Measurements from ENCODE around the gene SEMA4C.
"Not testable (repeated sequence)": the region's sequence is repeated elsewhere in the genome, so short reads cannot be mapped to it uniquely, and the experiment has no call there.

SEMA4C gene

GRCh38 chr2:96866586-96866985 lies 3.3 kb downstream of the SEMA4C start:
- DNase-seq (ENCODE audit: low read depth): no peak

DNA sequence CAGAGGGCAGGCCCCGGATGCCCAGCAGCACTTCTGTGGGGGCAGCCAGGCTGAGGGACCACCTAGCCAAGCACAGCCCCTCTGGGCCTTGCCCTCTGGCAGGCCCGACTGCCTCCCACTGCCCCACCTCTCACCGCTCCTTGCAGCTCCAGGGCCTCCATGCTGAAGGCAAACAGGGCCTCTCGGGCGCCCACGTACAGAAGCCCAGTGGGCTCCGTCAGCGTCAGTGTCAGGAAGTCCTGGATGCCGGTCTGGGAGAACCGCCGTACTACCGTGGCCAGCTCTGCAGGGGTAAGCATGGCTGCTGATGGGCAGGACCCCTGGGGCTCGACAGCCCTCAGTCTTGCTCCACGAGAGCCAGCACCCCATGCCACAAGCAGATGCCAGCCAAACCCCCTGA lies 3.7 kb downstream of the SEMA4C start:
- no peak for DNase-seq (ENCODE audit: low read depth)

DNA sequence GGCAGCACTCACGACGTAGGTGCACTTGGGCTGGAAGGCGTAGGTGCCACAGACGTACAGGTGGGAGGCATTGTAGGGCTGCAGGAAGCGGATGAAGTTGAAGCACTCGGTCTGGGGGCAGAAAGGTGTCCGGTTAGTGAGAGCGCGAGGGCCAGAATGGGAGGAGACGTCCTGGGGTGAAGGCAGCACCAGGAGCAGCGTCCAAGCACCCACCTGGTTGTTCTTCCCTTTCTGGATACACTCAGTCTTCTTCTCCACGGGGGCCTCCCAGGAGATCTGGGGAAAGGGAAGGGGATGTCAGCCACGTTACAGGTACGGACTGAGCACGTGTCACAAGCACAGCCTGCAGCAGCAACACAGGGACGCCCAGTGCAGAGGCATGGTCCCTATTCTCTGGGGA lies 4.2 kb downstream of the SEMA4C start:
- no peak for DNase-seq (ENCODE audit: low read depth)

DNA sequence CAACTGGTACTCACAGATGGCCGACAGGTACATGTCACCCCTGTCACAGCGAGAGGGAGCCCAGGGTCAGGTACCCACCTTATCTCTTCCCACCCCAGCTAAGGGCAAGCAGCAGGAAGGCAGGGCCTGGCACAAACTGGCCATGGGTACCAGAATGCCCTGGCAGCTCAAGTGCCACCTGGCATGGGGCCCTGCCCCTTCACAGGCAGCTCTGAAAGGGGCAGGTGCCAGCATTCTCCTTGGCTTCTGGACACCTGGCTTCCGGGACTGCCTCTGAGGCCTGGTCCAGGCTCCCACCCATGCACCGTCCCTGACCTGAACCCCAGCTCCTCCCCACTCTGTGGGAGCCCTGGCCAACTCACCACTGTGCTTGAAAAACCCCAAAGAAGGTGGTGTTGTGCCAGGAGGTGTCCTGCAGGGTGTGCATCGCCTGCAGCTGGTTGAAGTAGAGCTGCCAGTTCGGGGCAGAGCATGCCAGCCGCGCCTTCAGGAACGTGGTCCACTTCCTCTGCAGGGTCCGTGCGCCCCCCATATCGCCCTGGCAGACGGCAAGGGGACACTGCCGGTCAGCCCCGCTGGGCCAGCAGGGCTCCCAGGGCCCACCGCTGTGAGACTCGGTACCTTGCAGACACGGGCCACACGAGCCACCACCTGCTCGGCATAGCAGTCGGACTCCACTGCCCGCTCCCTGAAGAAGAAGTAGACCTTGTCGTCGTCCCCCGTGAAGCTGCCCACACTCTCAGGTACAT lies 5.4 kb downstream of the SEMA4C start:
- DNase-seq (ENCODE audit: low read depth): no peak

GRCh38 chr2:96863575-96864342 lies 6.1 kb downstream of the SEMA4C start:
- DNase-seq (ENCODE audit: low read depth): no peak

- not testable (repeated sequence) for DNase-seq (ENCODE audit: low read depth)
Observed at GRCh38 chr2:96863056-96863455, 6.8 kb downstream of the SEMA4C start.

- no peak for DNase-seq (ENCODE audit: low read depth)
Observed at GRCh38 chr2:96861074-96861473, 8.8 kb downstream of the SEMA4C start.

GRCh38 chr2:96860065-96861029 lies 9.5 kb downstream of the SEMA4C start:
- no peak for DNase-seq (ENCODE audit: low read depth)

- DNase-seq (ENCODE audit: low read depth): no peak
Observed at GRCh38 chr2:96859681-96860064, 10.2 kb downstream of the SEMA4C start.

DNA sequence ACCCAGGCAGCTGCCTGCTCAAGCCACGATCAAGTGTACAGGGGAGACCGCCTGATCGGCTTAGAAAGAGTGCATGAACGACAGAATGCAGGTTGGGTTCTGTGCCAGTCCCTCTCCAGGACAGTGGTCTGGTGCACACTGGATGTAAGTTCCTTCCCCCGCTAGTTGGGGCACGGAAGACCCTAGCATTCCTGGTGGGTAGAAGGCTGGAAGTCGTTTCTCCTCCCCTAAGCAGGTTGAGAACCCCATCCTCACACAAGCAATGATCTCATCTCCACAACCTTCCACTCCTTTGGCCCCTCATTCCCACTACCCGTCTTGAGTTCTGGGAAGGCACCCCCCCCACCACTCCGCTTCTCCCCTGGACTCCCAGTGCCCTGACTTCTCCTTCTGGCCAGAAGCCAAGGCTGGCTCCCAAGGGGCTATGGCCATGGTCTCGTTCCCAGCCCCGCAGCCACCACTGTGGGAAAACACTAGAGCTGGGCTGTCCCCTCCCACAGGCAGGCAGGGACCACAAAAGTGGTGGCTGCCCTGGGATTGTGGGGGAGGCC lies 10.7 kb downstream of the SEMA4C start:
- DNase-seq (ENCODE audit: low read depth): no peak

GRCh38 chr2:96857667-96858372 lies 12.1 kb downstream of the SEMA4C start, which contains the start of gene ANKRD39:
Gene ANKRD39, minus strand, starts transcription at chr2:96858016. Its CDS starts 29 bp downstream, at chr2:96857987.
- DNase-seq (ENCODE audit: low read depth): peak; percentile 94

- no peak for DNase-seq (ENCODE audit: low read depth)
Observed at GRCh38 chr2:96856776-96857666, 12.9 kb downstream of the SEMA4C start.

DNA sequence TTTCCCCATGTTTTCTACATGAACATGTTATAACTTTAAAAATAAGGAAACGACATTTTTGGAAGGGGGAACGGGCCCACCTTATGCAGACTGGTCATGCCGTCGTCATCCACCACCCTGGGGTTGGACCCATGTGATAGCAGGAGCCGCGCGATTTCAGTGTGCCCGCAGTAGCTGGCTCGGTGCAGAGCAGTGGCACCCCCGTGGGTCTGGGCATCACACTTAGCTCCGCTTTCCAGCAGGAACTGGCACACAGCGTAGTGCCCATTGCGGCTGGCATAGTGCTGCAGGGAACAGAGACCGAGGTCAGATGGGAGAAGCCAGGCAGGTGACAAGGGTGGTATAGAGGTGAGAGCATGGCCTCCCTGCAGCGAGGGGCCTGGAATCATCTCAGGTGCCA lies 16.6 kb downstream of the SEMA4C start:
- DNase-seq (ENCODE audit: low read depth): no peak

DNA sequence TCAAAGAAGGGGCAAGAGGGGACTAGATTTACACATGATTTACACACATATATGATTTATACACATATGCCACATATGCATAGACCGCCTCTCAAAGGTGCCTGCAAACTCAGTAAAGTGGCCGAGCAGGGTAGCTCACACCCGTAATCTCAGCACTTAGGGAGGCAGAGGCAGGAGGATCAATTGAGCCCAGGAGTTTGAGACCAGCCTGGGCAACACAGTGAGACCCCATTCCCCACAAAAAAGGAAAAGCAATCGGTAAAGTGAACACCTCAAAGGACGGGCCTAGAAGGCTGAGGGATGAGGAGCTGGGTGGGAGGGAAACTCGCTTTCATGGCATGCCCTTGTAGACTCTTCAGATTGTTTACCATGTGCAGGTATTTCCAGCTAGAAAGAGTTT lies 17.2 kb downstream of the SEMA4C start:
- no peak for DNase-seq (ENCODE audit: low read depth)

- DNase-seq (ENCODE audit: low read depth): no peak
Observed at GRCh38 chr2:96848264-96848663, 21.6 kb downstream of the SEMA4C start.

DNA sequence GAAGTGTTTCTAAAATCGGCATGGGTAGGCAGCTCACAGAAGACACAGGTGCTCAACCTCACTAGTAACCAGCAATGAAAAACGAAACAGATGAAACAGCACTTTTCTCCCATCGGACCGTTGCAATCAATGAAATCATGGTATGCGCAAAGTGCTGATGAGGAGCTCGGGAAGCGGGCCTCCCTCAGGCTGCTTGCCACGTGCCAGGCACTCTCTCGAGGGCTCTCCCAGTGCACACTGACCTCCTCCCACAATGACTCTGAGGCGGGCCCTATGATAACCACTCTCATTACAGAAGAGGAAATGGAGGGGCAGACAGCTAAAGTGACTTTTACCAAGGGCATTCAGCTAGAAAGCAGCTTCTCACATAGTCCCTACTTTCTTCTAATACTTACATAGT lies 22.3 kb downstream of the SEMA4C start:
- DNase-seq (ENCODE audit: low read depth): no peak

DNA sequence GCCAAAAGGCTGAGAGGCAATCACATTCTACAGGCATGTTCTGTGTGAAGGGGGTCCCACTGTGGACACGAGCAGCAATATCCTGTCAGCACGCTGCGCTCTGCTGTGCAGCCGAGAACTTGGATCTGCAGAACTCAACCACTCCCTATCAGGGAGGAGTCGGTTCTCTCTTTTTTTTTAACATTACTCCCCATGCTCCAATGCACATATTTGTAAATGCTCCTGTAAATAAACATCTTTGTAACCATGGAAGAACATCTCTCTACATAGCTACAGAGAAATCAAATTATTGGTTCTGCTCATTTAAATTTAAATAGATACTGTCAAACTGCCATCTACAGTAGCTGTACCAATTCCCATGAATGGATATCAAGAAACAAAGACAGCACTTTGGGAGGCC lies 23.1 kb downstream of the SEMA4C start:
- DNase-seq (ENCODE audit: low read depth): no peak

- no peak for DNase-seq (ENCODE audit: low read depth)
Observed at GRCh38 chr2:96844405-96844808, 25.5 kb downstream of the SEMA4C start.

GRCh38 chr2:96843538-96844268 lies 26.2 kb downstream of the SEMA4C start, which contains the start of gene ANKRD23:
Gene ANKRD23, minus strand, starts transcription at chr2:96844021. Its CDS starts 29 bp downstream, at chr2:96843992.
- no peak for DNase-seq (ENCODE audit: low read depth)
